Progenitor cell of endocrine pancreas (in vitro differentiated cells): ENCODE measurements around the gene SPIRE1. TPM values are rescaled to one million over a fixed set of nuclear protein-coding genes. Genes with fewer than 3 reads are reported as not detected.

Source experiments
- DNase-seq: peaks from one replicate; pipeline ENCODE4 v3.0.0; 2021; ENCODE audit warnings: low spot score; ENCODE audit not compliant: unreplicated experiment
- H3K27ac Mint-ChIP-seq: 2 replicates; pipeline ENCODE4 v1.8.0; 2021; ENCODE audit warnings: mild to moderate bottlenecking, moderate library complexity, mixed read lengths
- H3K27me3 Mint-ChIP-seq: 2 replicates; pipeline ENCODE4 v1.8.0; 2021; ENCODE audit warnings: mixed read lengths
- H3K36me3 Mint-ChIP-seq: 2 replicates; pipeline ENCODE4 v1.8.0; 2022; ENCODE audit warnings: mixed read lengths; ENCODE audit not compliant: insufficient read depth
- H3K4me1 Mint-ChIP-seq: 2 replicates; pipeline ENCODE4 v1.8.0; 2021; ENCODE audit warnings: low read depth, mixed read lengths
- H3K4me3 Mint-ChIP-seq: 2 replicates; pipeline ENCODE4 v1.8.0; 2021; ENCODE audit warnings: low read depth, mild to moderate bottlenecking, moderate library complexity, mixed read lengths
- H3K9me3 Mint-ChIP-seq: 2 replicates; pipeline ENCODE4 v1.8.0; 2021; ENCODE audit warnings: low read depth, mixed read lengths
- CTCF ChIP-seq: fragments of 200-600 bp; sonication (generic); IDR thresholded peaks from one replicate; pipeline ENCODE4 v1.5.0; 2021; ENCODE audit warnings: antibody characterized with exemption, mild to moderate bottlenecking; ENCODE audit not compliant: unreplicated experiment
- total RNA-seq: library from RNA; stranded (reverse); gene quantifications from 2 replicates; pipeline ENCODE4 v1.2.1, GENCODE V29; 2021

Gene SPIRE1
- total RNA-seq, 1 donor from 2014 or later: 24.6 TPM

GRCh38 chr18:12625241-12625640 lies 32.7 kb downstream of the SPIRE1 start:
- no peak for TF ChIP-seq CTCF

GRCh38 chr18:12621742-12622306 lies 36.1 kb downstream of the SPIRE1 start:
- Mint-ChIP-seq H3K27me3 (no peaks in the 10 kb centered on the region), H3K27ac (no peak overlapping the region), H3K9me3 (no peaks in the 10 kb centered on the region), H3K4me1 (no peaks in the 10 kb centered on the region), H3K36me3 (peaks cover 6% of the 10 kb centered on the region), H3K4me3 (no peak overlapping the region)
- DNase-seq: no peak
- no peak for TF ChIP-seq CTCF

More at GRCh38 chr18:12625241-12625640, 32.7 kb downstream of the SPIRE1 start:
- H3K36me3 Mint-ChIP-seq: peaks cover 13% of the 10 kb centered on the region
- no peaks in the 10 kb centered on the region for H3K9me3 Mint-ChIP-seq
- no peaks in the 10 kb centered on the region for H3K27me3 Mint-ChIP-seq
- no peak overlapping the region for H3K4me3 Mint-ChIP-seq
- H3K27ac Mint-ChIP-seq: no peak overlapping the region
- peaks cover 6% of the 10 kb centered on the region for H3K4me1 Mint-ChIP-seq
- DNase-seq: no peak

GRCh38 chr18:12615748-12616147 lies 42.2 kb downstream of the SPIRE1 start:
- no peak for TF ChIP-seq CTCF
- Mint-ChIP-seq H3K36me3 (no peaks in the 10 kb centered on the region), H3K27ac (peak overlapping the region; percentile 2), H3K27me3 (no peaks in the 10 kb centered on the region), H3K9me3 (no peaks in the 10 kb centered on the region), H3K4me1 (peaks cover 11% of the 10 kb centered on the region), H3K4me3 (no peak overlapping the region)
- DNase-seq: no peak

- no peak for TF ChIP-seq CTCF
- Mint-ChIP-seq H3K4me3 (no peak overlapping the region), H3K9me3 (no peaks in the 10 kb centered on the region), H3K4me1 (peaks cover 20% of the 10 kb centered on the region), H3K27me3 (no peaks in the 10 kb centered on the region), H3K27ac (no peak overlapping the region), H3K36me3 (peaks cover 3% of the 10 kb centered on the region)
- no peak for DNase-seq
Observed at GRCh38 chr18:12608301-12608700, 49.6 kb downstream of the SPIRE1 start.

GRCh38 chr18:12606592-12607315 lies 51.2 kb downstream of the SPIRE1 start:
- no peak overlapping the region for H3K27ac Mint-ChIP-seq
- H3K27me3 Mint-ChIP-seq: no peaks in the 10 kb centered on the region
- TF ChIP-seq CTCF: no peak
- no peak for DNase-seq
- H3K4me1 Mint-ChIP-seq: peaks cover 11% of the 10 kb centered on the region
- peaks cover 3% of the 10 kb centered on the region for H3K36me3 Mint-ChIP-seq
- no peaks in the 10 kb centered on the region for H3K9me3 Mint-ChIP-seq
- no peak overlapping the region for H3K4me3 Mint-ChIP-seq
